ENCODE measurements around the gene RABGAP1L.

RABGAP1L gene

GRCh38 chr1:174344162-174344561, 184.8 kb downstream of the RABGAP1L start:
- no peak for DNase-seq (ENCODE audit: low read depth, low spot score)
- TF ChIP-seq CTCF (IDR thresholded peaks at IDR 0.05; ENCODE audit: insufficient read depth, low read length, missing control alignments) = no peak
- CTCF ChIA-PET = no interaction called here
- H3K4me3 ChIP-seq (ENCODE audit: low read depth, low read length) = no peak overlapping the region
- POLR2A ChIA-PET = no interaction called here

GRCh38 chr1:174352117-174352516, 192.8 kb downstream of the RABGAP1L start:
- CTCF ChIA-PET = no interaction called here
- POLR2A ChIA-PET = no interaction called here
- no peak for DNase-seq (ENCODE audit: low read depth, low spot score)

GRCh38 chr1:174352883-174353608, 193.7 kb downstream of the RABGAP1L start:
- H3K4me3 ChIP-seq (ENCODE audit: low read depth, low read length) = no peak overlapping the region
- CTCF ChIA-PET = no interaction called here
- no peak for TF ChIP-seq CTCF (IDR thresholded peaks at IDR 0.05; ENCODE audit: insufficient read depth, low read length, missing control alignments)
- DNase-seq (ENCODE audit: low read depth, low spot score) = no peak
- POLR2A ChIA-PET = no interaction called here

More at GRCh38 chr1:174352117-174352516, 192.8 kb downstream of the RABGAP1L start:
- no peak overlapping the region for H3K4me3 ChIP-seq (ENCODE audit: low read depth, low read length)
- TF ChIP-seq CTCF (IDR thresholded peaks at IDR 0.05; ENCODE audit: insufficient read depth, low read length, missing control alignments) = no peak

GRCh38 chr1:174358344-174358743, 199.0 kb downstream of the RABGAP1L start:
- no peak for TF ChIP-seq CTCF (IDR thresholded peaks at IDR 0.05; ENCODE audit: insufficient read depth, low read length, missing control alignments)
- ChIA-PET POLR2A (no interaction called here), CTCF (interaction anchor here (1.1 kb wide), 1 partner anchor 16 kb away, joined by 3 read pairs; no protein-coding TSS in a partner anchor)
- no peak for DNase-seq (ENCODE audit: low read depth, low spot score)
- no peak overlapping the region for H3K4me3 ChIP-seq (ENCODE audit: low read depth, low read length)

GRCh38 chr1:174358786-174359453, 199.6 kb downstream of the RABGAP1L start:
- CTCF ChIA-PET = no interaction called here
- no peak for TF ChIP-seq CTCF (IDR thresholded peaks at IDR 0.05; ENCODE audit: insufficient read depth, low read length, missing control alignments)
- no peak for DNase-seq (ENCODE audit: low read depth, low spot score)
- no peak overlapping the region for H3K4me3 ChIP-seq (ENCODE audit: low read depth, low read length)
- POLR2A ChIA-PET = no interaction called here

GRCh38 chr1:174359454-174359805, 200.1 kb downstream of the RABGAP1L start:
- POLR2A ChIA-PET = no interaction called here
- DNase-seq (ENCODE audit: low read depth, low spot score) = no peak
- TF ChIP-seq CTCF (IDR thresholded peaks at IDR 0.05; ENCODE audit: insufficient read depth, low read length, missing control alignments) = no peak
- no peak overlapping the region for H3K4me3 ChIP-seq (ENCODE audit: low read depth, low read length)
- CTCF ChIA-PET = no interaction called here
